D721Med (cell line): ENCODE data around the gene SMIM13.

Source experiments
- DNase-seq: peaks from one replicate; pipeline ENCODE4 v3.0.0; 2011; ENCODE audit warnings: low spot score; ENCODE audit not compliant: insufficient read length
- FAIRE-seq: peaks from 2 replicates; lab custom pipeline; 2011; peaks lifted over from hg19 to GRCh38; lab: Jason Lieb, UNC
- TF ChIP-seq, protein P1 (sequence below): IDR thresholded peaks from 2 replicates; pipeline ENCODE4 v1.5.1; 2012; ENCODE audit warnings: mild to moderate bottlenecking, control low read depth; ENCODE audit not compliant: insufficient read depth; ENCODE audit errors: missing control alignments

SMIM13 gene

DNA sequence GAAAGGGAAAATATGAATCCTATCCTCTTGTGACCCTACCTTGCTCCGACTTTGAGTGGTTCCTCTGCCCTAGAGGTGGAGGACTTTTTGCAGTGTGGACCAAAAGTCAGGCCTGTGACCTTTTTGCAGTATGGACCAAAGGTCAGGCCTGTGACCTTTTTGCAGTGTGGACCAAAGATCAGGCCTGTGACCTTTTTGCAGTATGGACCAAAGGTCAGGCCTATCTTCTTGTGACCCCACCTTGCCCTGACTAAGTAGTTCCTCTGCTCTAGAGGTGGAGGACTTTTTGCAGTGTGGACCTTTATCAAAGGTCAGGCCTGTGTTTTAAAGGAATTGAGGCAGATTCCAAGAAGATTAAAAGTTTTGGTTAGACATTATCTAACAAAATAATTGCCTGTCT lies 28.7 kb downstream of the SMIM13 start:
- DNase-seq (no peak), FAIRE-seq (no peak)
- TF ChIP-seq, protein P1, sequence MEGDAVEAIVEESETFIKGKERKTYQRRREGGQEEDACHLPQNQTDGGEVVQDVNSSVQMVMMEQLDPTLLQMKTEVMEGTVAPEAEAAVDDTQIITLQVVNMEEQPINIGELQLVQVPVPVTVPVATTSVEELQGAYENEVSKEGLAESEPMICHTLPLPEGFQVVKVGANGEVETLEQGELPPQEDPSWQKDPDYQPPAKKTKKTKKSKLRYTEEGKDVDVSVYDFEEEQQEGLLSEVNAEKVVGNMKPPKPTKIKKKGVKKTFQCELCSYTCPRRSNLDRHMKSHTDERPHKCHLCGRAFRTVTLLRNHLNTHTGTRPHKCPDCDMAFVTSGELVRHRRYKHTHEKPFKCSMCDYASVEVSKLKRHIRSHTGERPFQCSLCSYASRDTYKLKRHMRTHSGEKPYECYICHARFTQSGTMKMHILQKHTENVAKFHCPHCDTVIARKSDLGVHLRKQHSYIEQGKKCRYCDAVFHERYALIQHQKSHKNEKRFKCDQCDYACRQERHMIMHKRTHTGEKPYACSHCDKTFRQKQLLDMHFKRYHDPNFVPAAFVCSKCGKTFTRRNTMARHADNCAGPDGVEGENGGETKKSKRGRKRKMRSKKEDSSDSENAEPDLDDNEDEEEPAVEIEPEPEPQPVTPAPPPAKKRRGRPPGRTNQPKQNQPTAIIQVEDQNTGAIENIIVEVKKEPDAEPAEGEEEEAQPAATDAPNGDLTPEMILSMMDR, result no peak

DNA sequence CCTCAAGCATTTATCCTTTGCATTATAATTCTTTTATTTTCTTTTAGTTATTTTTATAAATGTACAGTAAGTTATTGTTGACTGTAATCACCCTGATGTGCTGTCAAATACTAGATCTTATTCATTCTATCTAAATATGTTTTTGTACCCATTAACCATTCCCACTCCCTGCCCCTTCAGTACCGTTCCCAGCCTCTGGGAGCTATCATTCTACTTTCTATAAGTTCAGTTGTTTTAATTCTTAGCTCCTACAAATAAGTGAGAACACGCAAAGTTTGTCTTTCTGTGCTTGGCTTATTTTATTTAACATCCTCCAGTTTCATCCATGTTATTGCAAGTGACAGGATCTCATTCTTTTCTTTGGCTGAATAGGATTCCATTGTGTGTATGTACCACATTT lies 30.3 kb downstream of the SMIM13 start:
- DNase-seq (no peak), FAIRE-seq (no peak)
- TF ChIP-seq, protein P1, result no peak

DNA sequence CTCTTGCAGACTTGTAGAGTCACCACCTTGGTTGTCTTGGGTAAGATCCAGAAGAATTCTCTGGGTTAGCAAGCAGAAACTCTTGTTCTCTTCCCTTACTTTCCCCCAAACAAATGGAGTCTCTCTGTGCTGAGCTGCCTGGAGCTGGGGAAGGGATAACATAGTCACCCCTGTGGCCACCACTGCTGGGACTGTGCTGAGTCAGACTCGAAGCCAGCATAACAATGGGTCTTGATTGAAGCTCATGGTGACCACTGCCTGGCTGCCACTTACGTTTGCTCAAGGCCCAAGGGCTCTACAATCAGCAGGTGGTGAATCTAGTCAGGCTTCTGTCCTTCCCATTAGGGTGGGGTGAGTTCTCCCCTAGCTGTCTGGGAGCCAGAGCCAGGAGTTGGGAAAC lies 33.2 kb downstream of the SMIM13 start:
- TF ChIP-seq, protein P1, result no peak
- FAIRE-seq (no peak), DNase-seq (no peak)

DNA sequence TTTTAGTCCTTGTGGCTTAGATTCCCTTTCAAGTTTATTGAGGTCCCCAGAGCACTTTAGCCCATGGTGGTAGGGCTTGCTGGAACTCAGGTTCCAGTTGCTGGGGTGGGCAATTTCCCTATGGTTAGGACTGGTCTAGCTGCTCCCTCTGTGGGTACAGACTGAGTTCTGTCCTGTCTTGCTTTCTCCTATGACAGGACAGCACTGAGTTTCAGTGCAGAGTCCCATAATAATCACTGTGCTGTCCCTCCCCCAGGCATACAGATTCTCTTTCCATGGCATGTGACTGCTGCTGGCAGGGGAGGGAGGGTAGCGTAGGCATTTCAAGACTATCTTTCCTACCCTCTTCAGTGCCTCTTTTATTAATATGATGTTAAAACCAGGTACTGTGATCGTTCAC lies 35.0 kb downstream of the SMIM13 start:
- TF ChIP-seq, protein P1, result no peak
- DNase-seq (no peak), FAIRE-seq (no peak)

DNA sequence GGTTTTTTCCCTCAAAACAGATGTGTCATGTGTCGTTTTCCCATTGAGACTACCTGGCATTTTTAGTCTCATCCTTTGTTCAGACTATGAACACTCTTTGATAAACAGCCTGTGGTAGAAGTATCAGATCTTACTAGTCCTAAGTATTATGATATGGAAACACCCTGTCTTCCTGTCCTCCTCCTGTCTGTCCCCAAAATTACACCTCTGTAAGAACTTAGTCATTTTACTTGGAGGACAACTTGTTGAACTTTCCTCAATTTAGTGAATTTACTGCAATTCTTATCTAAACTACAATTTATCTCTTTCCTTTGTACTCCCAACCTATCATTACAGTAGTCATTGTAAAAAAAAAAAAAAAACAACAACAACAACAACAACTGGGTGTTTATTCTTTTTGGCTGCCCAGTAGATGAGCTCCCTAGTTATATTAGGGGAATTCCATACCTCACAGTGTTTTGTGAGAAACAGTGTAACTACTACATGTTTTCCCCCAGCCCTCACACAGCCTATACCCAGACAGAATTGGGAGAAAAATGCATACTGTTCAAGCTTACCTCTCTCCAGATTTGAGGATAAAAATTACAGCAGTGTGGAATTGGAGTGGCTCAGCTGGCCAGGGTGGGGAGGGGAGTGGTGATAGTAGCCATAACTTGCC lies 36.4 kb downstream of the SMIM13 start:
- TF ChIP-seq, protein P1, result no peak
- DNase-seq, result no peak
- FAIRE-seq, result no peak

DNA sequence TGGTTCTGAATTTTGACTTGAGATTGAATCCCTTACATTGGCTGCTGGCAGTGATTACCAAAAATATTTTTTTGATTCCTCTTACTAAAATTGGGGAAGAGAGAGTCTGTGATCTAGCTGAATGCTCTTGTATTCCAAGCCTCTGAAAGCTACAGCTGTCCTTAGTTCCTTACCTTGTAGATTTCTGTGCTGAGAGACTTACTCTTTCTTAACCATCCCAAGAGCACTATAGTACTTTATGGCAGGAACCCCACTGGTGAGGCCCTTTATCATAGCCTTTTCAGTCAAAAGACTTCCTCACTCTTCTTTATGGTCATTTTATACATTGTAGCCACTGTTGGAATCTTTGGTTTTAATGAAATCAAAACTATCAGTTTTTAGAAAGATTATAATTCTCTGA lies 37.0 kb downstream of the SMIM13 start:
- DNase-seq (no peak), FAIRE-seq (no peak)
- TF ChIP-seq, protein P1, result no peak

DNA sequence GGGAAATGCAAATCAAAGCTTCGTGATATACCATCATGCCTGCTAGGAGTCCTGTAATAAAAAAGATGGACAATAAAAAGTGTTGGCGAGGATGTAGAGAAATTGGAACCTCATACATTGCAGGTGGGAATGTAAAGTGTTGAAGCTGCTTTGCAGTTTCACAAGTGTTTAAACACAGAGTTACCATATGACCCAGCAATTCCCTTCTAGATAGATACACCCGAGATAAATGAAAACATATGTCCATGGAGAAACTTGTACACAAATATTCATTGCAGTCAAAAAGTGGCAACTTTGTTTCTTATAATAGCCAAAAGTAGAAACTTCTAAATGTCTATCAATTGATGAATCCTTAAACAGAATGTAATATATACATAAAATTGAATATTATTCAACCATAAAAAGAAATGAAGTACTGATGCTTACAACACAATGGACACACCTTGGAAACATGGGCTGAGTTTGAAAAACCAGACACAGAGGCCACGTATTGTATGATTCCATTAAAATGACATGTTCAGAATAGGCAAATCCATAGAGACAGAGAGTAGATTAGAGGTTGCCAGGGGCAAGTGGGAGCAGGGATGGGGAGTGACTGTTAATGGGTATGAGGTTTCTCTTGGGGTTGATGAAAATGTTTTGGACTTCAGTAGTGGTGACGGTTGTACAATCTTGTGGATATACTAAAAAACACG lies 38.7 kb downstream of the SMIM13 start:
- DNase-seq (no peak), FAIRE-seq (no peak)
- TF ChIP-seq, protein P1, result no peak
